Measurements from ENCODE around the gene SALL2. TPM values are rescaled to one million over a fixed set of nuclear protein-coding genes. Genes with fewer than 3 reads are reported as not detected.

The SALL2 gene
- total and polyA plus RNA-seq, 2 of the 8 experiments (the other 6 are each of a cell fraction or from before 2014, with no cell fraction given) = 310 to 360 TPM

DNA sequence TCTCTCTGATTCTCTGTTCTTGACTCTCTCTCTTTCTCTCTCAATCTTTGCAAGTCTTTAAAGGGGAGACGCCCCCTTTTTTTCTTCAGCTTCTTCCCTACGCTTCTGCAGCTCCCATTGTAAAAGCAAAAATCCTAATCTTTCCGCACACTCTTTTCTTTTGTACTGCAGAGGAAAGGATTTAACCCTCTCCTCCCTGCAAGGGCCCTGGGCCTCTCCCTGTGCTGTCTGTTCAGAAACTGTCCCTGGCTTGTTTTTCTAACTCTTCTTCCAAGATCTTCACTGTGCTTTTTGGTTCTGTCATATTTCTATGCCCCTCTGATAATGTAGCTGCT is 10.9 kb upstream of the SALL2 start:
- Histone ChIP-seq H3K23me2 (ENCODE audit: low read depth, low read length) (peaks cover 7% of the 10 kb centered on the region), H3K56ac (replicated peaks; ENCODE audit: insufficient read length, low read depth, low read length) (peak overlapping the region; percentile 85), H4K91ac (replicated peaks; ENCODE audit: insufficient read length, low read length) (peak overlapping the region; percentile 89), H3K23ac (ENCODE audit: insufficient read length) (no peak overlapping the region), H2BK5ac (ENCODE audit: low read depth, low read length) (peak overlapping the region; percentile 95), H4K5ac (ENCODE audit: insufficient read length, low read depth, low read length) (peak overlapping the region; percentile 22), H3K36me3 (ENCODE audit: control insufficient read depth in 2 of 4, insufficient read depth in 4 of 4, low read length in 3 of 4) (peaks cover 0 to 1% (median 0%) of the 10 kb centered on the region in 4 experiments; a peak in 1 of 8 replicates), H3K4ac (replicated peaks; ENCODE audit: insufficient read length, low read depth, low read length) (no peak overlapping the region), H2AFZ (ENCODE audit: low read length) (no peak overlapping the region), H3K4me3 (ENCODE audit: extremely low read depth in 1 of 4, insufficient read depth in 2 of 4, low read depth in 3 of 4, low read length in 4 of 4) (peak overlapping the region; percentile 87 to 96 (median 92)), H3K79me2 (ENCODE audit: control insufficient read depth in 1 of 2, insufficient read depth in 2 of 2, low read length in 2 of 2) (peaks cover 27 to 67% of the 10 kb centered on the region in 2 experiments), H3K27me3 (replicated peaks in 1 of 4; ENCODE audit: control insufficient read depth in 3 of 4, extremely low read depth in 1 of 4, insufficient read depth in 3 of 4, low read length in 3 of 4) (no peaks in the 10 kb centered on the region), H3K27ac (ENCODE audit: low read depth, low read length) (peak overlapping the region; percentile 91), H3K79me1 (ENCODE audit: low read depth, low read length) (no peaks in the 10 kb centered on the region), H2BK120ac (replicated peaks; ENCODE audit: low read depth, low read length) (peak overlapping the region; percentile 67), H3K4me2 (ENCODE audit: insufficient read depth in 1 of 2, low read depth in 2 of 2, low read length in 2 of 2) (peak overlapping the region; percentile 74 to 94), H3K9ac (replicated peaks in 1 of 4; ENCODE audit: extremely low read depth in 1 of 4, low read depth in 3 of 4, low read length in 3 of 4) (peak overlapping the region; percentile 46 to 91 (median 68)), H2BK12ac (ENCODE audit: low read depth, low read length) (peak overlapping the region; percentile 95), H3K9me3 (ENCODE audit: insufficient read depth in 2 of 2, low read depth in 1 of 2, low read length in 1 of 2) (no peaks in the 10 kb centered on the region), H2AK5ac (ENCODE audit: low read depth, low read length) (0 out of 2 replicates have a peak overlapping the region, but pooled peaks have one; percentile 82), H2BK20ac (ENCODE audit: low read length) (no peak overlapping the region), H3K14ac (ENCODE audit: insufficient read length) (no peak overlapping the region), H4K8ac (ENCODE audit: extremely low read depth, insufficient read depth, low read length) (no peak overlapping the region), H3K18ac (ENCODE audit: extremely low read depth, low read length) (peak overlapping the region; percentile 94), H3K4me1 (replicated peaks in 1 of 4; ENCODE audit: control insufficient read depth in 3 of 4, insufficient read depth in 4 of 4, low read length in 3 of 4) (peaks cover 0 to 20% (median 16%) of the 10 kb centered on the region in 4 experiments), H4K20me1 (replicated peaks in 1 of 2; ENCODE audit: control insufficient read depth in 1 of 2, insufficient read depth in 2 of 2, low read length in 2 of 2) (no peaks in the 10 kb centered on the region), H2BK15ac (ENCODE audit: low read length) (no peak overlapping the region; the same call in 1 of the 2 replicates)
- FAIRE-seq (peak; percentile 75), DNase-seq (ENCODE audit: low read depth in 1 of 2, low spot score in 2 of 2) (no peak)
- 0% methylated on average over 3 of the region's 3 CpGs; no CpG with 5 or more reads in 1 of the 2 experiments for WGBS, 2 experiments (ENCODE audit: extremely low coverage in 1 of 2, insufficient coverage in 1 of 2, insufficient read length in 1 of 2, insufficient replicate concordance in 2 of 2, low coverage in 1 of 2, low lambda C conversion rate in 2 of 2, missing lambda C conversion rate in 1 of 2)
- ChIA-PET POLR2A (ENCODE audit: partially characterized antibody) (interaction anchor here (0.6 to 32.5 kb wide), 9 partner anchors 10 to 949 kb away, joined by 3 to 769 read pairs (median 5); partner anchors contain the start of genes METTL3 and SALL2), CTCF (ENCODE audit: partially characterized antibody) (interaction anchor here (1.7 to 2.4 kb wide), 4 partner anchors 11 to 60 kb away, joined by 3 to 9 read pairs (median 6); partner anchors contain the start of genes SALL2 and TOX4)
- TF ChIP-seq ZNF274 (IDR thresholded peaks at IDR 0.05; ENCODE audit: borderline replicate concordance, extremely low read depth, low read length) (no peak), SP1 (IDR thresholded peaks at IDR 0.05; ENCODE audit: low read depth, low read length) (0 out of 2 replicates have a peak, but pooled peaks have one; percentile 20)
